ENCODE results near the gene TMEM116.

- TF ChIP-seq CTCF (conservative IDR thresholded peaks at IDR 0.05; ENCODE audit: low read length) (no peak), EZH2phosphoT487 (IDR thresholded peaks at IDR 0.05; ENCODE audit: borderline replicate concordance) (no peak)
Observed at GRCh38 chr12:112035219-112035785, 22.3 kb upstream of the TMEM116 start.
